GM12873 (cell line): ENCODE data around the gene TRERF1.
A peak's percentile ranks its signal among the peaks of the same experiment; 100 is the strongest.

Experiments used
- CTCF ChIP-seq: IDR thresholded peaks from 2 replicates; pipeline ENCODE4 v1.5.1; 2012; ENCODE audit warnings: low read depth, mild to moderate bottlenecking, moderate library complexity, low read length, control low read depth; ENCODE audit not compliant: insufficient read depth; ENCODE audit errors: missing control alignments

Gene TRERF1

GRCh38 chr6:42236682-42237473, 214.8 kb downstream of the TRERF1 start:
- TF ChIP-seq CTCF, result no peak

- TF ChIP-seq CTCF, result no peak
Observed at GRCh38 chr6:42236030-42236429, 215.7 kb downstream of the TRERF1 start.

GRCh38 chr6:42232035-42232434, 219.7 kb downstream of the TRERF1 start:
- TF ChIP-seq CTCF, result no peak

GRCh38 chr6:42230345-42231321, 221.1 kb downstream of the TRERF1 start:
- TF ChIP-seq CTCF, result peak; percentile 43

GRCh38 chr6:42229506-42230119, 222.1 kb downstream of the TRERF1 start:
- no peak for TF ChIP-seq CTCF

GRCh38 chr6:42228305-42228704, 223.4 kb downstream of the TRERF1 start:
- no peak for TF ChIP-seq CTCF
